ENCODE data around the gene PANK3. TPM values are rescaled to one million over a fixed set of nuclear protein-coding genes. Genes with fewer than 3 reads are reported as not detected.

PANK3 gene
- total and polyA plus RNA-seq, 9 of the 15 experiments (the other 6 are each of a cell fraction or from before 2014, with no cell fraction given) = 5.9 to 50.4 (median 29.7) TPM

GRCh38 chr5:168578538-168579487, at the start of gene PANK3 (continued):
- TF ChIP-seq ZBTB7A (IDR thresholded peaks at IDR 0.05; ENCODE audit: borderline replicate concordance, control insufficient read depth, low read depth, low read length) = peak; percentile 87; the same call in 1 of the 2 replicates
- TF ChIP-seq ETS2 (tag; IDR thresholded peaks at IDR 0.05; ENCODE audit: borderline replicate concordance, poor library complexity, severe bottlenecking) = no peak
- no peak for TF ChIP-seq CUX1 (CRISPR knock-in tag; IDR thresholded peaks at IDR 0.05)
- no peak for TF ChIP-seq HEY1 (CRISPR knock-in tag; IDR thresholded peaks at IDR 0.05; ENCODE audit: borderline replicate concordance)
- TF ChIP-seq MTA3 (IDR thresholded peaks at IDR 0.05; ENCODE audit: borderline replicate concordance) = no peak; the same call in none of the 2 replicates
- 0 out of 2 replicates have a peak, but pooled peaks have one; percentile 18 for TF ChIP-seq ZNF740 (CRISPR knock-in tag; IDR thresholded peaks at IDR 0.05)
- TF ChIP-seq ZNF740 (tag; IDR thresholded peaks at IDR 0.05) = no peak
- TF ChIP-seq ZBTB2 (IDR thresholded peaks at IDR 0.05) = 0 out of 2 replicates have a peak, but pooled peaks have one; percentile 17
- TF ChIP-seq SMAD4 (CRISPR knock-in tag; conservative IDR thresholded peaks at IDR 0.05) = peak; percentile 80
- TF ChIP-seq TAF1 (IDR thresholded peaks at IDR 0.05; ENCODE audit: control insufficient read depth, extremely low read depth, insufficient read depth, low read length, severe bottlenecking) = peak; percentile 37
- TF ChIP-seq CBX1 (IDR thresholded peaks at IDR 0.05; ENCODE audit: low read depth) = peak; percentile 58; the same call in 1 of the 2 replicates
- TF ChIP-seq SMAD1 (IDR thresholded peaks at IDR 0.05; ENCODE audit: low read depth, low read length, partially characterized antibody) = no peak
- TF ChIP-seq GATAD2A (IDR thresholded peaks at IDR 0.05) = 0 out of 2 replicates have a peak, but pooled peaks have one; percentile 58
- no peak for TF ChIP-seq ELF2 (CRISPR knock-in tag; IDR thresholded peaks at IDR 0.05)
- TF ChIP-seq ZNF644 (tag; IDR thresholded peaks at IDR 0.05; ENCODE audit: low read depth) = no peak
- peak; percentile 45; the same call in 1 of the 2 replicates for TF ChIP-seq NFRKB (IDR thresholded peaks at IDR 0.05; ENCODE audit: low read depth)
- TF ChIP-seq HDAC2 (IDR thresholded peaks at IDR 0.05) = peak; percentile 56; the same call in 1 of the 2 replicates
- no peak for TF ChIP-seq ZC3H11A (IDR thresholded peaks at IDR 0.05; ENCODE audit: low read depth, low read length)
- TF ChIP-seq NR2C2 (CRISPR knock-in tag; IDR thresholded peaks at IDR 0.05) = 0 out of 2 replicates have a peak, but pooled peaks have one; percentile 41
- no peak for TF ChIP-seq NR2C2 (tag; IDR thresholded peaks at IDR 0.05)

Data from K562 (cell line).